Breast epithelium (tissue), 4 donors: ENCODE data around the gene NCKAP5L. TPM values are rescaled to one million over a fixed set of nuclear protein-coding genes. Genes with fewer than 3 reads are reported as not detected.

Source experiments
- DNase-seq, 2 donors: peaks; one replicate each; pipeline ENCODE4 v3.0.0-alpha.2; 2019; ENCODE audit warnings: low spot score in 2 of 2
- H3K27ac ChIP-seq, 2 donors: fragments of 200-600 bp; sonication (generic) in 1 of 2; one replicate each; pipeline ENCODE4 v1.5.1; 2016 to 2019; ENCODE audit warnings: mild to moderate bottlenecking in 1 of 2
- H3K27me3 ChIP-seq, 2 donors: fragments of 200-600 bp; sonication (generic) in 1 of 2; one replicate each; pipeline versions ENCODE4 v1.5.1 to v1.6.0; 2017 to 2019; ENCODE audit warnings: control low read depth in 1 of 2, mild to moderate bottlenecking in 1 of 2
- H3K36me3 ChIP-seq: fragments of 200-600 bp; one replicate; pipeline ENCODE4 v1.5.1; 2019
- H3K4me1 ChIP-seq, 2 donors: fragments of 200-600 bp; sonication (generic); one replicate each; pipeline ENCODE4 v1.5.1; 2016 to 2019; ENCODE audit warnings: control low read depth in 1 of 2
- H3K4me3 ChIP-seq, 3 donors: fragments of 200-600 bp; sonication (generic); 1 replicate in 2 of 3; 2 replicates in 1 of 3; pipeline ENCODE4 v1.5.1; 2016 to 2019; ENCODE audit warnings: mild to moderate bottlenecking in 3 of 3, moderate library complexity in 2 of 3
- H3K9me3 ChIP-seq, 2 donors: fragments of 200-600 bp; sonication (generic) in 1 of 2; one replicate each; pipeline ENCODE4 v1.5.1; 2016 to 2019; ENCODE audit warnings: control low read depth in 1 of 2
- POLR2A ChIP-seq: fragments of 450-650 bp; IDR thresholded peaks from one replicate; pipeline ENCODE4 v1.6.1; 2016; ENCODE audit warnings: antibody characterized with exemption, mild to moderate bottlenecking, moderate library complexity
- POLR2AphosphoS5 ChIP-seq, 3 donors: sonication (generic); formaldehyde crosslinking; IDR thresholded peaks; one replicate each; pipeline ENCODE4 v1.6.1; 2017; ENCODE audit warnings: antibody characterized with exemption in 3 of 3
- intact Hi-C: fragments of 100-400 bp; cut with DNase I; formaldehyde crosslinking; loops from one replicate; pipeline ENCODE4 v1.15.1; 2023; ENCODE audit warnings: low total_unique reads
- total RNA-seq, 3 donors: library from RNA; depleted of rRNA; stranded (reverse); fragments of >200 nt; gene quantifications; one replicate each; pipeline ENCODE4 v1.1.0, GENCODE V29; 2016
- TF ChIP-seq, protein P1 (sequence below), 3 donors: fragments of 450-650 bp; IDR thresholded peaks; one replicate each; pipeline ENCODE4 v1.5.1; 2016 to 2017; ENCODE audit warnings: antibody characterized with exemption in 3 of 3, mild to moderate bottlenecking in 3 of 3, moderate library complexity in 3 of 3

The NCKAP5L gene
- total RNA-seq, 3 donors from 2014 or later = 11.4 to 15.8 (median 12.1) TPM

DNA sequence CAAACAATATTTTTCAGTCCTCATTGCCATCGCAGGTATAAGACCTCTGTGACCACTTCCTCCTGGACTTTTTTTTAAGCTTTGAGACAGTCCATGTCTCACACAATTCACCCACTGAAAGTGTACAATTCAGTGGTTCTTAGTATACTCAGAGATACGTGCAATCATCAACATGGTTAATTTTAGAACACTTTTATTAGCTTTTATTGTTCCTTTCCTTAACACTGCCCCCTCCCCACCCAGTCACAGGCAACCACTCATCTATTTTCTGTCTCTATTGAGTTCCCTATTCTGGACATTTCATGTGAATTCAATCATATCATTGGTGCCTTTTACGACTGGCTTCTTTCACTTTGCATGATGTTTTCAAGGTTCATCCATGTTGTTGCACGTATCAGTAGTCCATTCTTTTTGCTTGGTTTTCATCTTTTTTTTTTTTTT, 16.2 kb downstream of the NCKAP5L start:
- intact Hi-C loops = no loop called here
- H3K9me3 ChIP-seq = no peaks in the 10 kb centered on the region
- H3K4me3 ChIP-seq = no peak overlapping the region
- H3K36me3 ChIP-seq = no peaks in the 10 kb centered on the region
- TF ChIP-seq POLR2A (no peak), POLR2AphosphoS5 (IDR thresholded peaks at IDR 0.05) (no peak)
- TF ChIP-seq, protein P1, sequence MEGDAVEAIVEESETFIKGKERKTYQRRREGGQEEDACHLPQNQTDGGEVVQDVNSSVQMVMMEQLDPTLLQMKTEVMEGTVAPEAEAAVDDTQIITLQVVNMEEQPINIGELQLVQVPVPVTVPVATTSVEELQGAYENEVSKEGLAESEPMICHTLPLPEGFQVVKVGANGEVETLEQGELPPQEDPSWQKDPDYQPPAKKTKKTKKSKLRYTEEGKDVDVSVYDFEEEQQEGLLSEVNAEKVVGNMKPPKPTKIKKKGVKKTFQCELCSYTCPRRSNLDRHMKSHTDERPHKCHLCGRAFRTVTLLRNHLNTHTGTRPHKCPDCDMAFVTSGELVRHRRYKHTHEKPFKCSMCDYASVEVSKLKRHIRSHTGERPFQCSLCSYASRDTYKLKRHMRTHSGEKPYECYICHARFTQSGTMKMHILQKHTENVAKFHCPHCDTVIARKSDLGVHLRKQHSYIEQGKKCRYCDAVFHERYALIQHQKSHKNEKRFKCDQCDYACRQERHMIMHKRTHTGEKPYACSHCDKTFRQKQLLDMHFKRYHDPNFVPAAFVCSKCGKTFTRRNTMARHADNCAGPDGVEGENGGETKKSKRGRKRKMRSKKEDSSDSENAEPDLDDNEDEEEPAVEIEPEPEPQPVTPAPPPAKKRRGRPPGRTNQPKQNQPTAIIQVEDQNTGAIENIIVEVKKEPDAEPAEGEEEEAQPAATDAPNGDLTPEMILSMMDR (IDR thresholded peaks at IDR 0.05) = no peak
- H3K27me3 ChIP-seq = no peaks in the 10 kb centered on the region
- H3K27ac ChIP-seq = no peak overlapping the region
- peaks cover 0 to 7% of the 10 kb centered on the region in 2 donors for H3K4me1 ChIP-seq
- DNase-seq = no peak

DNA sequence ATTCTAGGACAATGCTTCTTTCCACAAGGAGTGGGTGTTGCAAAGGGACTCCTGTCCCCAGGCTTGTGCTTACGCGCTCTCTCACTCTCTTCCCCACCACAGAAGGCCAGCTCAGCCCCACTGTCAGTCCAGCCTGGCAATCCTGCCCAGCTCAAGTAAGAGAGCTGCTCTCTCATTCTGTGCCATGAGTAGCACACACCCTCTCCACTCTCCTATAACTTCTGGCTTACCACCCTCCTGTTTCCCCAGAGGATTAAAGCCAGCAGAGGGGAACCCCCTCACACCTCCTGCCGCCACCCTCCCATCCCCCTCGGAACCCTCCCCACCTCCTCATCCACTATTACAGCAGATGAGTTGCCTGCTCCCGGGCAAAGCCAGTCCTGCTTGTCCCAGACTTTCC, 17.1 kb downstream of the NCKAP5L start:
- peak in 1 of 2 donors; percentile 33 for DNase-seq
- H3K27ac ChIP-seq = no peak overlapping the region
- H3K4me3 ChIP-seq = no peak overlapping the region
- H3K4me1 ChIP-seq = peaks cover 0 to 7% of the 10 kb centered on the region in 2 donors
- H3K36me3 ChIP-seq = no peaks in the 10 kb centered on the region
- TF ChIP-seq, protein P1 (IDR thresholded peaks at IDR 0.05) = no peak
- no peak for TF ChIP-seq POLR2AphosphoS5 (IDR thresholded peaks at IDR 0.05)
- no peak for TF ChIP-seq POLR2A
- no peaks in the 10 kb centered on the region for H3K27me3 ChIP-seq
- intact Hi-C loops = no loop called here
- H3K9me3 ChIP-seq = no peaks in the 10 kb centered on the region

DNA sequence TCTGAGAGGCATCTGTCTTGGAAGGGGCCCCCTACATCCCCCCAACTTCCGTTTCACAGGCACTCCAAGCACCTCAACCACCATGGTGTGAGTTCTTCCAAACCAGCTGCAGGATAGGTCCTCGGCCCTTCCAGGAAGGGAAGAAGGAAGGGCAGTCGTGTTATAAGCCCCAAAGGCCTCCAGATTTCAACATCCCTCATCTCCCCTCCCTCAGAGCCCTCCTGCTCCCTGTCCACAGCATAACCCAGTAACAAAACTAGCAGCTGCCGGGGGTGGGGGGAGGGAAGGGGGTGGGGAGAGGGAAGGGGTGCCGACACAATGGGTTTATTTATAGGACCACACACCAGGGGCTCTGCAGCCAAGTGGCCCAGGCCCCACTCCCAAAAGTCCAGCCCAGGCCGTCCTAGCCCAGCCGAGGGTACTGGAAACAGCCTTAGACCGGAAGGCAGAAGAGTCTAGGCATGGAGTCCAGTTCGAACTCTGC, 18.3 kb downstream of the NCKAP5L start:
- Histone ChIP-seq H3K4me3 (no peak overlapping the region), H3K4me1 (peaks cover 0 to 7% of the 10 kb centered on the region in 2 donors), H3K27ac (peak overlapping the region; percentile 54 to 89), H3K27me3 (no peaks in the 10 kb centered on the region), H3K9me3 (no peaks in the 10 kb centered on the region), H3K36me3 (no peaks in the 10 kb centered on the region)
- peak in 1 of 2 donors; percentile 15 for DNase-seq
- intact Hi-C loops = no loop called here
- TF ChIP-seq POLR2A = no peak
- TF ChIP-seq, protein P1 (IDR thresholded peaks at IDR 0.05) = no peak
- TF ChIP-seq POLR2AphosphoS5 (IDR thresholded peaks at IDR 0.05) = no peak

DNA sequence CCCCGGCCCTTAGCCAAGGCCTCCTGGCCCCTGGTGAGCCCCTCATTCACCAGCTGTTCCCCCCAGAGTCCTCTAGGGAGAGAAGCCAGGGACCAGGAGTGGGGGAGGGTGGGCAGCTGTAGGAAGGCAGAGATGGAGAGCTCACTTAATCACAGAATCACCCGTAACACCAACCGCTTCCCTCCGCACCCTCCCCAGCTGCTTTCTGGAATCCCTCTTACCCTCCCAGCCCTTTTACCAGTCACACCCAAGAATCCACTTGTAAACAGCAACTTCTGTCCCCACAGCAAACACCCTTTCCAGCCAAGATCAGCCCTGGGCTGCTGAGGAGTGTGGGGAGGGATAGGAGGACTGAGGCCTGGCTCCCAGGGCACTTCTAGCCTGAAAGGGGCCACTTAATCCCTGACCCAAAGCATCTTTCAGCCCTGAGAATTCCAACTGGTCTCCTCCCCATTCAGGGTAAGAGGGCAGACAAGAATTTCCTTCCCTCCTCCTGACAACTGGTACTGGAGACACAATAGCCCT, 18.8 kb downstream of the NCKAP5L start:
- no peak for TF ChIP-seq POLR2AphosphoS5 (IDR thresholded peaks at IDR 0.05)
- TF ChIP-seq POLR2A = no peak
- TF ChIP-seq, protein P1 (IDR thresholded peaks at IDR 0.05) = no peak
- peak in 1 of 2 donors; percentile 22 for DNase-seq
- intact Hi-C loops = no loop called here
- Histone ChIP-seq H3K4me1 (peaks cover 0 to 7% of the 10 kb centered on the region in 2 donors), H3K36me3 (no peaks in the 10 kb centered on the region), H3K27ac (peak overlapping the region; percentile 54 to 89), H3K27me3 (no peaks in the 10 kb centered on the region), H3K9me3 (no peaks in the 10 kb centered on the region), H3K4me3 (peak overlapping the region in 1 of 3 donors; percentile 35)

DNA sequence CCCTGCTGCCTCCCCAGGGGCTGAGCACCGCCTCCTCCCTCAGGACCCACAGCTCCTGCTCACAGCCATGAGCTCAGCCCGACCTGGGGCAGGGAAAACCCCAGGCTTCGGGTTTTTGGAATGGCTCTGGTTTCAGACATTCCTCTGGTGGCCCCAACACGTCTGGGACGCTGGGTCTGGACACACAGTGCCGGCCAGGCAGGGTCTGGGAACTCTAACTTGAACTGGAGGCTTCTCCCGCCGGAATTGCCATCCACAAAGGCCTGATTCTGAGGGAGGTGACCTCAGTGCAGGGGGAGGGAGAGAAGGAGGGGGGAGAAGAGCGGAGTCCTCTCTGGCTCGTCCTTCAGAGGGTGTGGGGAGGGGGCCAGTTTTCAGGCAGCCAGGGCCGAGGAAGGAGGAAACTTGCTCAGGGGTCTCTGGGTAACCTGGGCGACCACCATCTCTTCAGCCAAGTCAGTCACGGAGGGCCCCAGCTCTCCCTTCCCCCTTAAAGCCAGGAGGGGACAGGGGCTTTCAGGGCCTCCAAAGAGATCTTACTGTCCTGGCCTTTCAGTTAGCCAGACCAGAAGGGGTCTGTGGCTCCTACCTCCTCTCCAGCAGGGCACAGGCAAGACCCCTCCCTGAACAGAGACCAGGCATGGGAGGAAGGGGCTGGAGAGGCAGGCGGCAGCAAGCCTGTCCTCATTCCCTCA, 19.4 kb downstream of the NCKAP5L start:
- H3K4me1 ChIP-seq = peaks cover 0 to 7% of the 10 kb centered on the region in 2 donors
- H3K36me3 ChIP-seq = no peaks in the 10 kb centered on the region
- no peaks in the 10 kb centered on the region for H3K27me3 ChIP-seq
- TF ChIP-seq POLR2A (no peak), POLR2AphosphoS5 (IDR thresholded peaks at IDR 0.05) (no peak)
- TF ChIP-seq, protein P1 (IDR thresholded peaks at IDR 0.05) = no peak
- H3K27ac ChIP-seq = peak overlapping the region; percentile 54 to 89
- H3K4me3 ChIP-seq = peak overlapping the region in 1 of 3 donors; percentile 35
- intact Hi-C loops = no loop called here
- peak in 1 of 2 donors; percentile 49 for DNase-seq
- no peaks in the 10 kb centered on the region for H3K9me3 ChIP-seq
